ENCODE results near the gene ATP11A.
"Not testable (repeated sequence)": the region's sequence is repeated elsewhere in the genome, so short reads cannot be mapped to it uniquely, and the experiment has no call there.

Gene ATP11A

DNA sequence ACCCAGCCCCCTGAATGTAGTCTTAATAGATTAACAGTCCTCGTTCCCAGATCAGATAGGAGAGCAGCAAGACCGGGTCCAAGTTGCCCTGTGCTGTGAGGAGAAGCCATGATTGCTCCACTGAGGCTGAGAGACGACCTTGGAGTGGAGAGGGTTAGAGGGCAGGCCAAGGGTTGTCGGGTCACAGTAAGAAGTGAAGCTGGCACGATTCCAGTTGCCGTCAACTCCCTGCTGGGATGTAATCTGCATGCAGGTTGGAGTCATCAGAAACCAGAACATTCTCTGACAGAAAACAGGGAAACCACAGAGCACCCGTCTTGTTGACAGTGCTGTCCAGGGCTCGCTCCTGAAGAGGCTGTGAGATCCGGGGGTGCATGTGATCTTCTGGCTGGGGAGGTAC, 19.0 kb upstream of the ATP11A start:
- no peak for DNase-seq (ENCODE audit: low spot score)

DNA sequence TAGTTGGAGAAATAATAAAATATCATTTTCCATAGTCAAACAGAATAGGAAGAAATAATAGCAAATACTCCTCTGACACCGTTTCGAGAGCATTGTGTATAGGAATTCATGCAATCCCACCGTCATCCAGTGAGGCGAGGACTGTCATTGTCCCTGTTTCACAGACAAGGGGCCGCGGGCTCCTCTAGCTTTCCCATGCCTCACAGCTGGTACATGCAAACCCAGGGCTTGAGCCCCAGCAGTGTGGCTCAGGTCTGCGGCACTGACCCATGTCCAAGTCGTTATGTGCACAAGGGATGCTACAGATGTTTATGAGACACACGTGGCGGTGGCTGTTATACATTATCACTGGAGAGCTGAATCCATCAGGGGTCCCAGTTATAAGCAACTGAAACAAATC, 18.5 kb upstream of the ATP11A start:
- DNase-seq (ENCODE audit: low spot score): no peak

- no peak for DNase-seq (ENCODE audit: low spot score)
Observed at GRCh38 chr13:112672651-112673284, 17.1 kb upstream of the ATP11A start.

GRCh38 chr13:112674412-112675365, 15.1 kb upstream of the ATP11A start:
- peak; percentile 36 for DNase-seq (ENCODE audit: low spot score)

- no peak for DNase-seq (ENCODE audit: low spot score)
Observed at GRCh38 chr13:112675366-112675756, 14.5 kb upstream of the ATP11A start.

- not testable (repeated sequence) for DNase-seq (ENCODE audit: low spot score)
Observed at GRCh38 chr13:112677421-112677962, 12.3 kb upstream of the ATP11A start.

DNA sequence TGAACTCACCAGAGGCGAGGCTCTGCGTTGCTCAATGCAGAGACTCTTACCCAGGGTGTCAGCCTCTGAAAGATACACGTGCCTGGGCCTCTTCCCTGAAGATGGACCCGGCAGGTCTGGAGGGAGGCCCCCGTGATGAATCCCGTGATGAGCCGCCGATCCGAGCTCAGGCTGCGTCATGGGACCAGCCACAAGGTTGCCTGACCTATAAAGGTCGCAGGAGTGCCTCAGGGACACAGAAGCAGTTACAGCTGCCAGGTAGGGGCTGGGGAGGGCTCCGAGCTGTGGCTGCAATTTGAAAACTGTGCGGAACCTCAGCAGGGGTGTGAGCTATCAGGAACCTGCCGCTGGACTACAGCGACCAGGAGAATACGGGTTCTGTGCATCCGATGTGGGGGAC, 10.5 kb upstream of the ATP11A start:
- no peak for DNase-seq (ENCODE audit: low spot score)

- no peak for DNase-seq (ENCODE audit: low spot score)
Observed at GRCh38 chr13:112679932-112680677, 9.7 kb upstream of the ATP11A start.

- DNase-seq (ENCODE audit: low spot score): no peak
Observed at GRCh38 chr13:112680741-112681360, 9.0 kb upstream of the ATP11A start.

DNA sequence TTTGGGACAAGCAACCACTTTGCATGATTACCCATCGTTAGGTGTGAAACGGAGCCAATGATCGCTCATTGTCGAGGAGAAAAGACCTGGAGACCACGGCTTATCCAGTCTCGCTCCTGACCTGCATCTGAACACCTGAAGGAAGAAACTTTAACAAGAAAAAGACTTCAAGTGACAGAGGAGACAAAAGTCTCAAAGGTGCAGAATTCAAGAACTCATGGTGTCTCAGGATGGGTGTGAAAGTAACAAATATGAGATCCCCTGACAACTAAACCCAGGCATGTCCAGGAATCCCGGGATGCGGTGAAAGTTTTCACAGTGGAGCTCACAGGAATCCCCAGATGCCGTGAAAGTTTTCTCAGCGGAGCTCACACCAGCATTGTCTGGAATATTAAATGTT, 6.3 kb upstream of the ATP11A start:
- no peak for DNase-seq (ENCODE audit: low spot score)

GRCh38 chr13:112684071-112684845, 5.6 kb upstream of the ATP11A start:
- DNase-seq (ENCODE audit: low spot score): no peak

GRCh38 chr13:112685189-112685805, 4.5 kb upstream of the ATP11A start:
- not testable (repeated sequence) for DNase-seq (ENCODE audit: low spot score)

DNA sequence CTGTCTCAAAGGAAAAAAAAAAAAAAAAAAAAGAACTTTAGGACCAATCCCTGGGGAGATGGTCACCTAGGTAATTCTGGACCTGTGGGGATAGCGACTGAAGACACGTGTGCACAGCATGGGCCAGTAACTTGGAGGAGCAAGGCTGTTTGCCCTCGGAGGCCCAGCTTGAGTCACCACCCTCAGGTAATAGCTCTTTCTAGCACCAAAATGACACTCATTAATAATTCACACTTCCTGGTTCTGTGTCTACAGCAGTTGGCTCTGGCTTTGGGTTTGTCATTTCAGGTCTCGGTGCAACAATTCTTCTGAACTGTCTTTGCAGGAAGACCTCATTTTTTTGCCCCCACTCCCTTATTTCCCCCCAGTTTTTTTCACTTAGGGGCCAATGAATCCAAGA, 3.9 kb upstream of the ATP11A start:
- no peak for DNase-seq (ENCODE audit: low spot score)

DNA sequence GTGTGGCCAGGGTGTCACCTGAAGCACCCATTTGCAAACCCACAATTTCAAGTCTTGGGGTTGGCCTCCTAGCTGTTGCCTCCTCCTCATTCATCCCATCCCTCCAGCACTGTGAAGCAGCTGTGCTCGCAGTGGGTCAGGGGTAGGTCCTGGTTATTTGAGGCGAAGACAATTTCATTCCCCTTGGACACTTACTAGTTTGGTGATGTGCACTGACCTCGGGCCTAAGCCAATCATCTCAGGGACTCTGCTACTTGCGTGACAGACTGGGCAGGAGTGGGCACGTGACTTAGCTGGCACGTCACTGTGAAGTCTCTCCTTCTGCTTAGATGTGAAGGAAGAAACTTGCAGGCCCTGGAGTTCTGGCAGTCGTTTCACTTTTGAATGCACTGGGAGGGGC, 3.5 kb upstream of the ATP11A start:
- no peak for DNase-seq (ENCODE audit: low spot score)

- no peak for DNase-seq (ENCODE audit: low spot score)
Observed at GRCh38 chr13:112686987-112687386, 2.9 kb upstream of the ATP11A start.

DNA sequence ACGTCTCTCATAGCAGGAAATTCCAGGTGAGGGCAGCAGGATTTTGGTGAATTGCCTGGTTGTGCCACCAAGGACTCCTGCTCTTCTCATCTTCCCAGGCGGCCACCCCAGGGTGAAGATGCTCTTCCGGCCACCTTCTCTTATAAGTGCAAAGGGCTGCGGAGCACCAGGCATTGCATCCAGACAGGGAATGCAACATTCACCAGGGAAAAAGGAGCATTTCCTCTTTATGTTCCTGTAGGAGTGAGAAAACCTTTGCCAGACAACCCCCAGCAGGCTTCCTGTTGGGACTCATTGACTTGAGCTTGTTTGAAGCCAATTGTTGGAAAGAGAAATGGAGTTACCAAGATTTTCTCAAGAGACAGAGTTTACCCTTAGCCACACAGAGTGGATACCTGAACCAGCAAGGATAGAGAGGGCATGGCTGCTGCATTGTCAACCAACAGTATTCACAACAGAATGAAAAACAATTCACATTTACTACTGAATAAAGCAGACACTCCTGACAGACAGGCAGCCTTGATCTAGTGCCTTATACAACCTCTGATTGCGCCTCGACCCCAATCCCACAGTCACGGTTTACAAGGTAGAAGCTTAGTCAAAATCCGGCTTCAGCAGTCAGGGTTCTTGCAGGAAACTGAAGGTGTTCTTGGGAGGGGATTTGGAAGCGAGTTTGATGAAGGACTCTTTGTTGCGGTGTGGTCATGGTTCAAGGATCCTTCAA, 1.8 kb upstream of the ATP11A start:
- no peak for DNase-seq (ENCODE audit: low spot score)

- DNase-seq (ENCODE audit: low spot score): no peak
Observed at GRCh38 chr13:112688560-112689302, 1.1 kb upstream of the ATP11A start.

DNA sequence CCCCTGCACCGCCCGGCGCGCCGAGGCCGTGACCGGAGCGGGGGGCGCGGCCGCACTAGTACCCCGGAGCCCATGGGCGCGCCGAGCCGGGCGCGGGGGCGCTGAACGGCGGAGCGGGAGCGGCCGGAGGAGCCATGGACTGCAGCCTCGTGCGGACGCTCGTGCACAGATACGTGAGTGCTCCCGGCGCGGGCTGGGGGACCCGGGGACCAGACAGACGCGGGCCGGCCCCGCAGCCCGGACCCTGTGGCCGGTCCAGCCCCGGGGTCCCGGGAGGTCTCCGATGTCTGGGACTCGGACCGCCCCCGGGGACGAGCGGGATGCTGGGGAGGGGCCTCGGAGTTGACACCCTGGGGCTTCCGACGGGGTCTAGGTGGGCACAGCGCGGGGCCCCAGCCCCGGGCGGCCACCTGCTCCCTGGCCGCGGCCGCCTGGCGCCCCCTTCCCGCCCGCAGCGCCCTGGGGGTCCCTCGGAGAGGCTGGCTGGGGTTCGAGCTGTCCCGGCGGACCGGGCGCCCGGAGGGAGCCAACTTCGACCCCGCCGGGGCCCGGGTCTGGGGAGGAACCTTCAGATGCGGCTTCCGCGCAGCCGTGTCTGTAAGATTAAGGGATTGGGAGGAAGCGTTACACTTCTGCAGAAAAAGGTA, 568 bp downstream of the ATP11A start:
- peak; percentile 38 for DNase-seq (ENCODE audit: low spot score)

DNA sequence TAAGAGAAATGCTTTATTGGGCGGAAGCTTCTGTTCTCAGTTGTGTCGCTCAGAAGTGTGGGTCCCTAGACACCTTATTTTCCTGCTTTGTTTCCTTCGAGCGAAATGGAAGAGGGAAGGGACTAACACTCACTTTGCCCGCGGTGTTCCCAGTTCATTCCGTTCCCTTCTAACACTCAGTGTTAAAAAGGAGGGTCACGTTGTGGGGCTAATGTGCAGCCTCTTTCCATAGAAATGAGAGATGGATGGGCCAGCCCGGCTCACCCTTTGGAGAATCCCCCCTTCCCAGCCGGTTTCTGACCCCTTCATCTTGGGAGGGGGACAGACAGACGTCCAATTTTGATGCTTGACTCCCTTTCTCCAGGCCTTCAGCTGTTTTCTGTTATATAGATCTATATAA, 2.3 kb downstream of the ATP11A start:
- no peak for DNase-seq (ENCODE audit: low spot score)

Measured in AG08395 (cell line).